Smooth muscle cell (in vitro differentiated cells): Measurements from ENCODE around the gene H19. TPM values are rescaled to one million over a fixed set of nuclear protein-coding genes. Genes with fewer than 3 reads are reported as not detected.

Experiments
- DNase-seq: peaks from one replicate; lab custom pipeline; 2025; ENCODE audit not compliant: unreplicated experiment; lab: John Stamatoyannopoulos, UW
- H2AFZ ChIP-seq: fragments of 200-600 bp; sonication (generic); 2 replicates; pipeline ENCODE4 v1.6.0; 2016; ENCODE audit warnings: antibody characterized with exemption, low read depth, mild to moderate bottlenecking
- H3F3A ChIP-seq: fragments of 200-600 bp; sonication (generic); 2 replicates; pipeline ENCODE4 v1.6.0; 2017; ENCODE audit warnings: antibody characterized with exemption, low read depth
- H3K27ac ChIP-seq: fragments of 200-600 bp; sonication (generic); 2 replicates; pipeline ENCODE4 v1.5.1; 2016; ENCODE audit warnings: low read depth, mild to moderate bottlenecking
- H3K27me3 ChIP-seq: fragments of 200-600 bp; sonication (generic); 2 replicates; pipeline ENCODE4 v1.6.1; 2016; ENCODE audit warnings: low read depth, mild to moderate bottlenecking
- H3K36me3 ChIP-seq: fragments of 200-600 bp; sonication (generic); 2 replicates; pipeline ENCODE4 v1.5.1; 2016; ENCODE audit warnings: low read depth
- H3K4me1 ChIP-seq: fragments of 200-600 bp; sonication (generic); 2 replicates; pipeline ENCODE4 v1.5.1; 2016; ENCODE audit warnings: low read depth
- H3K4me2 ChIP-seq: fragments of 200-600 bp; sonication (generic); 2 replicates; pipeline ENCODE4 v1.6.0; 2016; ENCODE audit warnings: mild to moderate bottlenecking
- H3K4me3 ChIP-seq: fragments of 200-600 bp; sonication (generic); 2 replicates; pipeline ENCODE4 v1.5.1; 2016; ENCODE audit warnings: mild to moderate bottlenecking
- H3K79me2 ChIP-seq: fragments of 200-600 bp; sonication (generic); 2 replicates; pipeline ENCODE4 v1.6.0; 2016; ENCODE audit warnings: low read depth, mild to moderate bottlenecking
- H3K9ac ChIP-seq: fragments of 200-600 bp; sonication (generic); 2 replicates; pipeline ENCODE4 v1.6.0; 2016; ENCODE audit warnings: low read depth
- H3K9me3 ChIP-seq: fragments of 200-600 bp; sonication (generic); replicated peaks from 2 replicates; pipeline ENCODE4 v1.5.1; 2016; ENCODE audit warnings: low read depth
- H4K20me1 ChIP-seq: fragments of 200-600 bp; sonication (generic); 2 replicates; pipeline ENCODE4 v1.6.0; 2016; ENCODE audit warnings: low read depth
- CTCF ChIP-seq: fragments of 200-600 bp; sonication (generic); IDR thresholded peaks from 2 replicates; pipeline ENCODE4 v1.5.1; 2017; ENCODE audit warnings: borderline replicate concordance, mild to moderate bottlenecking, antibody characterized with exemption; ENCODE audit not compliant: insufficient read depth, poor library complexity, severe bottlenecking
- WGBS: methylation state at CpG from one replicate; pipeline ENCODE4 v1.1.7; 2016; ENCODE audit warnings: low lambda C conversion rate; 5-methylcytosine and 5-hydroxymethylcytosine counted together
- microRNA counts: library from miRNA; unstranded; fragments of <30 nt; microRNA quantifications from one replicate; lab custom pipeline; 2016
- polyA plus RNA-seq: library from polyadenylated mRNA; unstranded; fragments of >200 nt; fragmentation: Nextera tagmentation; extraction: Ambion mirVana; gene quantifications from 2 replicates; pipeline ENCODE4 v1.2.1, GENCODE V29; 2016
- small RNA-seq: library from RNA; depleted of rRNA; stranded (forward); fragments of <200 nt; gene quantifications from one replicate; pipeline ENCODE3, GENCODE V24; 2014
- total RNA-seq: library from RNA; depleted of rRNA; stranded (reverse); fragments of >200 nt; gene quantifications from 2 replicates; pipeline ENCODE4 v1.2.3, GENCODE V29; 2014

The H19 gene
- total and polyA plus RNA-seq, 2 experiments from 2014 or later, result 2.6 to 3.3 TPM

- Histone ChIP-seq H3K79me2 (no peaks in the 10 kb centered on the region), H3K4me1 (no peaks in the 10 kb centered on the region), H3K9me3 (no peaks in the 10 kb centered on the region), H3K36me3 (no peaks in the 10 kb centered on the region), H3K9ac (no peak overlapping the region), H3K27me3 (no peaks in the 10 kb centered on the region), H3F3A (no peaks in the 10 kb centered on the region), H3K27ac (no peak overlapping the region), H2AFZ (no peak overlapping the region), H3K4me3 (no peak overlapping the region), H4K20me1 (no peaks in the 10 kb centered on the region), H3K4me2 (no peak overlapping the region)
- no peak for TF ChIP-seq CTCF
- no peak for DNase-seq
- no CpG with 5 or more reads among the region's 36 CpGs for WGBS
Observed at GRCh38 chr11:1947592-1948237, 49.9 kb downstream of the H19 start.

DNA sequence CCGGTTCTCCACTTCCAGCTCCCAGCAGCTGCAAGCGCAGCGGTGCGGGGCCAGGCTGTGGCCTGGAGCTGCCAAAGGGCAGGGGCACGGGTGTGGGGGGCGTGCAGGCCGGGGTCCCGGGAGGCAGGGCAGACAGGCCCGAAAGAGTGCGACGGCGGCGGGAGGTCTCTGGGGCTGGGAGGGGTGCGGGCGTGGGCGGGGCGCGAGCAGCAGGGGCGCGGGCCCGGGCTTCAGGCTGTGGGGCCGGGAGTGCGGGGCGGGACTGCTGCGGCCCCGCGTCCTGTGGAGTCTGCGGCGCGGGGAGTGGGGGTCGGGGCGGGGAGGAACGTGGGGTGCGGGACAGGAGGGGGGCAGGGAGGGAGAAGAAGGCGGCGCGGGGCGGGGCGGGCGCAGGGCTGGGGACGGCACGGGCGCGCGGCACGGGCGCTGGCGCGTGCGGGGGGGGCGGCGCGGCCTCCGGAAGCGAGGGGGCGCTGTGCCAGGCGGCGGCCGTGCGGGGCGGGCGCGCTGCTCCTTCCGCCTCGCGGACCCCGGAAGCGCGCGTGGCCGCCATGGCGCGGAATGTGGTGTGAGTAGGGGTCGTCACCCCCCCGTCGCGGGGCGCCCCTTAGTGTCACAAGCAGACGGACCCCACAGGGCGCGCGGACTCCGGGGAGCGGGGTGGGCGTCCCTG, 50.7 kb downstream of the H19 start, which contains the start of gene MRPL23:
TSS of gene MRPL23 (plus strand) at position 521 of the 673 bp plus-strand sequence. CDS start at position 552, 31 bp downstream.
- H3K36me3 ChIP-seq, result no peaks in the 10 kb centered on the region
- no peaks in the 10 kb centered on the region for H3K27me3 ChIP-seq
- H3F3A ChIP-seq, result no peaks in the 10 kb centered on the region
- no peak within 1 kb of the TSS for H3K4me3 ChIP-seq
- H2AFZ ChIP-seq, result no peak within 1 kb of the TSS
- H3K9me3 ChIP-seq, result no peaks in the 10 kb centered on the region
- no peak within 1 kb of the TSS for H3K4me2 ChIP-seq
- H3K4me1 ChIP-seq, result no peaks in the 10 kb centered on the region
- H3K9ac ChIP-seq, result no peak within 1 kb of the TSS
- DNase-seq, result no peak
- no peak within 1 kb of the TSS for H3K27ac ChIP-seq
- H3K79me2 ChIP-seq, result no peaks in the 10 kb centered on the region
- no peak for TF ChIP-seq CTCF
- H4K20me1 ChIP-seq, result no peaks in the 10 kb centered on the region
- no CpG with 5 or more reads among the region's 85 CpGs for WGBS

MicroRNAs within 50 kb of the gene (microRNA counts, 767-probe panel; counts per million panel counts)
- 183 counts per million for microRNA hsa-miR-675-5p (lab: Ali Mortazavi, UCI)

Small RNAs within 50 kb of the gene (small RNA-seq; reads per million reads assigned to genes)
- gene RF01972 (not detected), gene RF01973 (not detected)

Other genes starting within 250 kb of the H19 start
- 0.49 and 2.5 TPM in 2 replicates for gene IFITM10, start 247.2 kb downstream of the H19 start, total RNA-seq
- 2.2 and 4.2 TPM in 2 replicates for gene IFITM10, start 247.2 kb downstream of the H19 start, polyA plus RNA-seq
- 101 and 123 TPM in 2 replicates for gene CTSD, start 233.9 kb downstream of the H19 start, total RNA-seq
- 301 and 310 TPM in 2 replicates for gene CTSD, start 233.9 kb downstream of the H19 start, polyA plus RNA-seq
- 0.13 TPM in 1 of 2 replicates, not detected in the other for gene SYT8, start 162.9 kb downstream of the H19 start, total RNA-seq
- gene SYT8, start 162.9 kb downstream of the H19 start, polyA plus RNA-seq, result 1.4 and 2.0 TPM in 2 replicates
- gene TNNI2, start 158.9 kb downstream of the H19 start, total RNA-seq, result 0.94 TPM in 1 of 2 replicates, not detected in the other
- 0.74 and 1.2 TPM in 2 replicates for gene TNNI2, start 158.9 kb downstream of the H19 start, polyA plus RNA-seq
- 1.7 and 2.1 TPM in 2 replicates for gene LSP1, start 144.8 kb downstream of the H19 start, total RNA-seq
- gene LSP1, start 144.8 kb downstream of the H19 start, polyA plus RNA-seq, result 8.7 and 13.7 TPM in 2 replicates
- not detected in 2 replicates for gene PRR33, start 105.9 kb downstream of the H19 start, total RNA-seq
- not detected in 2 replicates for gene PRR33, start 105.9 kb downstream of the H19 start, polyA plus RNA-seq
- gene TNNT3, start 78.1 kb downstream of the H19 start, total RNA-seq, result 1.9 TPM in 1 of 2 replicates, not detected in the other
- 0.97 and 4.7 TPM in 2 replicates for gene TNNT3, start 78.1 kb downstream of the H19 start, polyA plus RNA-seq
- 27.7 and 51.6 TPM in 2 replicates for gene MRPL23, start 50.5 kb downstream of the H19 start, total RNA-seq
- gene MRPL23, start 50.5 kb downstream of the H19 start, polyA plus RNA-seq, result 28.9 and 38.8 TPM in 2 replicates
- 2,086 and 2,274 TPM in 2 replicates for gene IGF2, start 141.5 kb upstream of the H19 start, total RNA-seq
- gene IGF2, start 141.5 kb upstream of the H19 start, polyA plus RNA-seq, result 3,825 and 3,877 TPM in 2 replicates
- gene INS, start 163.4 kb upstream of the H19 start, total RNA-seq, result not detected in 2 replicates
- not detected in 2 replicates for gene INS, start 163.4 kb upstream of the H19 start, polyA plus RNA-seq
- gene TH, start 174.0 kb upstream of the H19 start, total RNA-seq, result not detected in 2 replicates
- gene TH, start 174.0 kb upstream of the H19 start, polyA plus RNA-seq, result not detected in 2 replicates